GM18507 (cell line): Measurements from ENCODE around the gene LRP1-AS.

ENCODE experiments used
- DNase-seq: peaks from one replicate; pipeline ENCODE4 v3.0.0; 2011; ENCODE audit warnings: low read depth; ENCODE audit not compliant: insufficient read length; ENCODE audit errors: extremely low spot score
- FAIRE-seq: peaks from 2 replicates; lab custom pipeline; 2011; peaks lifted over from hg19 to GRCh38; lab: Jason Lieb, UNC

LRP1-AS gene

GRCh38 chr12:57146961-57147944 is at the start of gene LRP1-AS:
Gene LRP1-AS, minus strand, starts transcription at chr12:57147619.
- FAIRE-seq, result no peak
- no peak for DNase-seq

- no peak for DNase-seq
- no peak for FAIRE-seq
Measured at GRCh38 chr12:57196956-57197355, 49.5 kb upstream of the LRP1-AS start.

- DNase-seq (no peak), FAIRE-seq (no peak)
Measured at GRCh38 chr12:57196439-57196838, 49.0 kb upstream of the LRP1-AS start.

GRCh38 chr12:57195611-57196371 is 48.4 kb upstream of the LRP1-AS start:
- no peak for DNase-seq

GRCh38 chr12:57195186-57195585 is 47.8 kb upstream of the LRP1-AS start:
- no peak for FAIRE-seq
- no peak for DNase-seq

More at GRCh38 chr12:57195611-57196371, 48.4 kb upstream of the LRP1-AS start:
- FAIRE-seq, result no peak

GRCh38 chr12:57194253-57194652 is 46.8 kb upstream of the LRP1-AS start:
- DNase-seq, result no peak
- FAIRE-seq, result no peak

GRCh38 chr12:57193706-57194245 is 46.4 kb upstream of the LRP1-AS start:
- FAIRE-seq, result no peak

GRCh38 chr12:57192920-57193319 is 45.5 kb upstream of the LRP1-AS start:
- no peak for FAIRE-seq
- DNase-seq, result no peak

More at GRCh38 chr12:57193706-57194245, 46.4 kb upstream of the LRP1-AS start:
- no peak for DNase-seq

- FAIRE-seq (no peak), DNase-seq (no peak)
Measured at GRCh38 chr12:57191410-57191809, 44.0 kb upstream of the LRP1-AS start.

- DNase-seq (no peak), FAIRE-seq (no peak)
Measured at GRCh38 chr12:57190821-57191220, 43.4 kb upstream of the LRP1-AS start.

GRCh38 chr12:57190037-57190436 is 42.6 kb upstream of the LRP1-AS start:
- no peak for FAIRE-seq

GRCh38 chr12:57188090-57188425 is 40.6 kb upstream of the LRP1-AS start:
- no peak for DNase-seq
- FAIRE-seq, result no peak

More at GRCh38 chr12:57190037-57190436, 42.6 kb upstream of the LRP1-AS start:
- DNase-seq, result no peak

- no peak for FAIRE-seq
- DNase-seq, result no peak
Measured at GRCh38 chr12:57187222-57188089, 40.0 kb upstream of the LRP1-AS start.

- DNase-seq, result no peak
- no peak for FAIRE-seq
Measured at GRCh38 chr12:57185906-57186508, 38.6 kb upstream of the LRP1-AS start.

- DNase-seq (no peak), FAIRE-seq (no peak)
Measured at GRCh38 chr12:57185403-57185802, 38.0 kb upstream of the LRP1-AS start.

GRCh38 chr12:57183939-57184725 is 36.7 kb upstream of the LRP1-AS start:
- no peak for DNase-seq

GRCh38 chr12:57182918-57183575 is 35.6 kb upstream of the LRP1-AS start:
- FAIRE-seq (peak; percentile 96), DNase-seq (peak; percentile 93)

More at GRCh38 chr12:57183939-57184725, 36.7 kb upstream of the LRP1-AS start:
- FAIRE-seq, result no peak
